ES-I3 (cell line): ENCODE measurements around the gene ZNF148.

Source experiments
- H3K36me3 ChIP-seq: 2 replicates; pipeline ENCODE4 v1.6.1; 2013; ENCODE audit warnings: mild to moderate bottlenecking, low read length, control low read depth, moderate library complexity; ENCODE audit not compliant: insufficient read depth
- H3K4me1 ChIP-seq: 2 replicates; pipeline ENCODE4 v1.6.1; 2013; ENCODE audit warnings: mild to moderate bottlenecking, control low read depth, low read length; ENCODE audit not compliant: insufficient read depth
- H3K9ac ChIP-seq: 2 replicates; pipeline ENCODE4 v1.6.1; 2013; ENCODE audit warnings: low read depth, mild to moderate bottlenecking, low read length, moderate library complexity
- H3K9me3 ChIP-seq: 2 replicates; pipeline ENCODE4 v1.6.1; 2013; ENCODE audit warnings: mild to moderate bottlenecking, low read length, moderate library complexity; ENCODE audit not compliant: control insufficient read depth, insufficient read depth

The ZNF148 gene

DNA sequence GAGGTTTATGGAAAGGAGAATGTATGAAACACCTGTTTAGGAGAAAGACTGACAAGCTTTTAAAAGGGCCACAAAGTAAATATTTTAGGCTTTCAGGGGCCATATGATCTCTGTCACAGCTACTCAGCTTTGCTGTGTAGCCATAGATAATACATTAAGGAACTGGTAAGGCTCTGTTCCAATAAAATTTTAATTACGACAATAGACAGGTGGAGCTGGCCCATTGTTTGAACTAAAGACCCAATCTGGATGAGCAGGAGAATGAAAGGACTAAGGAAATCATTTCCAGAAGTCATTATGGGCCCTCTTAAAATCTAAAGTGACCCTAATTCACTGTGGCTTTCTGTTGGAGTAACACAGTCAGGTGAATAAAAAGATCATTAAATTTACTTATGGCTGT lies 114.1 kb downstream of the ZNF148 start:
- no peak overlapping the region for H3K9ac ChIP-seq
- no peaks in the 10 kb centered on the region for H3K36me3 ChIP-seq

DNA sequence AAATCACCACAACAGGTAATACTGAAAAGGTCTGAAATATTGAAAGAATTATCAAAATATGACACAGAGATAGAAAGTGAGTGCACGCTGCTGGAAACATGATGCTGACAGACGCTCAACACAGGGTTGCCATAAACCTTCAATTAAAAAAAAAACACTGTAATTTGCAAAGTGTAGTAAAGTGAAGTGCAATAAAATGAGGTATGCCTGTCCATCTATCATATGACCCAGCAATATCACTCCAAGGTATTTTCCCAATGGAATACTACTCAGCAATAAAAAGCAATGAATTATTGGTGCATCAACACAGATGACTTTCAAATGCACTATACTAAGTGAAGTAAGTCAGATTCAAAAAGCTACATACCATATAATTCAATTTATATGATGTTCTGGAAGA lies 115.0 kb downstream of the ZNF148 start:
- H3K9ac ChIP-seq = no peak overlapping the region
- H3K9me3 ChIP-seq = no peaks in the 10 kb centered on the region
- no peaks in the 10 kb centered on the region for H3K4me1 ChIP-seq
- no peaks in the 10 kb centered on the region for H3K36me3 ChIP-seq

More for the DNA sequence above, 114.1 kb downstream of the ZNF148 start:
- Histone ChIP-seq H3K9me3 (no peaks in the 10 kb centered on the region), H3K4me1 (no peaks in the 10 kb centered on the region)

DNA sequence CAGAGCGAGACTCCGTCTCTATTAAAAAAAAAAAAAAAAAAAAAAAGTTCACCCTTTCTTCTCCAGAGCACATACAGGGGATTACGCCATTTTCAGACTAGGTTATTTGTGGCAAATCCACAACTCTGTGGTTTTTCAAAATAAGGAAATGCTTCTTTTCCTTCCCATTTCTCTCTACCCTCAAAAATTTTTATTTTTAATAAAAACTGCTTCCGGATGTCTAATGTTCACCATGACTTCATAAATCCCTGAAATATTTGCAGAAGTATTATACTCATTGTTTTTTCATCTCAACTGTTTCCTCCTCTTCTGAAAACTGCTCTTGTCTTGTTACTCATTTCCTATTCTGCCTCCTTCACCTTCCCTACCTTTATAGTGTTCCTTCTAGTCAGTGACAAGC lies 117.6 kb downstream of the ZNF148 start:
- H3K9me3 ChIP-seq = no peaks in the 10 kb centered on the region
- no peaks in the 10 kb centered on the region for H3K4me1 ChIP-seq
- H3K36me3 ChIP-seq = no peaks in the 10 kb centered on the region
- no peak overlapping the region for H3K9ac ChIP-seq

DNA sequence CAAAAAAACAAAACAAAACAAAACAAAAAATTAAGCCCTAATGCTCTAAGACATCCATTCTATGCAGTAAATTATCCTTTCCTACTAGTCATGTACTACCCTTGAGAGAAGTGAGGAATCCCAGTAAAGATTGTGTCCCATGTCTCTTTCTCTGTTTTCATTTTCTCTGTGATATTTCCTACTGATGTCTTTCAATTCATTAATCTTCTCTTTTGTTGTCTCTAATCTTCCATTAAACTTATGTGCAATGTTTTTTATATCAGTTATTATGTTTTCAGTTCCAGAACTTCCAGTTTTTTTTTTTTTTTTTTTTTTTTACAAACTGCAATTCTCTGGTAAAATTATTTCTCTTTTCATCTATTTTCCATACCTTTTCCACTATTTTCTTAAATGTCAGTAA lies 118.5 kb downstream of the ZNF148 start:
- Histone ChIP-seq H3K36me3 (no peaks in the 10 kb centered on the region), H3K4me1 (no peaks in the 10 kb centered on the region), H3K9ac (no peak overlapping the region), H3K9me3 (no peaks in the 10 kb centered on the region)

DNA sequence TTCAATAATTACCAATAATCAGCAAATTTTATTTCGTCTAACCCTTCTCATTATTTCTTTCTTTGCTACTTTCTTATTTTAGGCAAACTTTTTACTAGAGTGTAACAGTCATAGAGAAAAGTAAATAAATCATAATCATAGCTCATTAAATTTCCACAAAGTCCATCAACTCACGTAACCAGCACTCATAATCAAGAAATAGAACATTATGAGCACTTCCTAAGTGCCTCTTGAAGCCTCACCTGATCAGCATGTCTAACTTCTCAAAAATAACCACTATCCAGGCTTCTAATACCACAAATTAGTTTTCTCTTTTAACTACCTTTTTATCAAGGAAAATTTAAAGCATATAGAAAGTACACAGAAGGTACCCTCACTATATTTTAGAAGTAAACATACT lies 124.2 kb downstream of the ZNF148 start:
- Histone ChIP-seq H3K4me1 (no peaks in the 10 kb centered on the region), H3K9me3 (no peaks in the 10 kb centered on the region), H3K36me3 (no peaks in the 10 kb centered on the region), H3K9ac (no peak overlapping the region)

DNA sequence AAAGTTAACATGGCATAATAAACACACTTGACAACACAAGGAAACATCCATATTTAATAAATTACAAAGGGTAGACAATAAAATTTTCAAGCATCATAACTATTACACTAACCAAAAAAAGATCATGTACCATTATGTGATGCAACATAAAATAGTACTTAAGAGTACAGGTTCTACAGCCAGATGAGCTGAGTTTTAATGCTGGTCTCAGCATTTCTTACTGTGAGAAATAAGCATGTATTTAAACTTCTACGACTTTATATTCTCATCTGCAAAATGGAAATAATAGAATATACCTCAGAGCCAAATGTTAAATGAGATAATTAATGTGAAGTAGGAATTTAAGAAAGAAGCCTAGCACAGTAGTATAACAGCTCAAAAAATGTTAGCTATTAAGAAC lies 128.9 kb downstream of the ZNF148 start:
- Histone ChIP-seq H3K36me3 (no peaks in the 10 kb centered on the region), H3K4me1 (no peaks in the 10 kb centered on the region), H3K9ac (no peak overlapping the region), H3K9me3 (no peaks in the 10 kb centered on the region)

DNA sequence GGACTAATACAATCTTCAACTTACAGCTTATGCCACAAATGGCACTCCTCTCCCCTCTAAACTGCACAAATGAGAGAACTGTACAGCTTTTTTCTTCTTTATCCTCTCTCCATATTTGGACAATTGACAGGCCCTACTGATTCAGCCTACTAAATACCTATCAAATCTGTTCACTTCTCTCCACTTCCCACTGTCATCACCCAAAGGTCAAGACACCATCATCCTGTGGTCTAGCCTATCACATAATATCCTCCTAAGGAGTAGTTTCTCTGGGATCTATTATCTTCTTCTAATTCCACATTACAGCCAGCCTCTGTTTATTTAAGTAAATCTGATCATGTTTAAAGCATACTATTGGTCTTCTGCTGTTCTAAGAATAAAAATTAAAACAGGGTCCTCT lies 129.6 kb downstream of the ZNF148 start:
- Histone ChIP-seq H3K4me1 (no peaks in the 10 kb centered on the region), H3K9ac (no peak overlapping the region), H3K9me3 (no peaks in the 10 kb centered on the region), H3K36me3 (no peaks in the 10 kb centered on the region)

DNA sequence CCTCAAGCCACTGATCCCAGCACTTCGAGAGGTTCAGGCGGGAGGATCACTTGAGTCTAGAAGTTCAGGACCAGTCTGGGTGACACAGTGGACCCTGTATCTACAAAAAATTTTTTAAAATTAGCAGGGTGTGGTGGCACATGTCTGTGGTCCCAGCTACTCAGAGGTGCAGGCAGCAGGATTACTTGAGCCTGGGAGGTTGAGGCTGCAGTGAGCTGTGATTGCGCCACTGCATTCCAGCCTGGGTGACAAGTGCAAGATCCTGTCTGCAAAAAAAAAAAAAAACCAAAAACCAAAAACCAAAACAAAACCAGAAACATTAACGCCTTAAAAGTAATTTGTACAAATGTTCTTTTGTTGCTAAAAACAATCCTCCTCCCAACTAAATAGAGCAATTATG lies 134.6 kb downstream of the ZNF148 start:
- Histone ChIP-seq H3K9ac (no peak overlapping the region), H3K9me3 (no peaks in the 10 kb centered on the region), H3K4me1 (no peaks in the 10 kb centered on the region), H3K36me3 (no peaks in the 10 kb centered on the region)

DNA sequence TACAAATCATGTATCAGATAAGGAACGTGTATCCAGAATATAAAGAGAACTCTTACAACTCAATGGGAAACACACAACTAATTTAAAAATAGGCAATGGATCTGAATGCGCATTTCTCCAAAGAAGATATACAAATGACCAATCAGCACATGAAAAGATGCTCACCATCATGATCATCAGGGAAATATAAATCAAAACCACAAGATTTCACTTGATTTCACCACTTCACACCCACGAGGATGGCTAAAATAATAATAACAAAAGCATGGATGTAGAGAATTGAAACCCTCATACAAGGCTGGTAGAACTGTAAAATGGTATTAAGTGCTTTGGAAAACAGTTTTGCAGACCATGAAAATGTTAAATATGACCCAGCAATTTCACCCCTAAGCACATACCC lies 135.9 kb downstream of the ZNF148 start:
- Histone ChIP-seq H3K9ac (no peak overlapping the region), H3K9me3 (no peaks in the 10 kb centered on the region), H3K4me1 (no peaks in the 10 kb centered on the region), H3K36me3 (no peaks in the 10 kb centered on the region)

DNA sequence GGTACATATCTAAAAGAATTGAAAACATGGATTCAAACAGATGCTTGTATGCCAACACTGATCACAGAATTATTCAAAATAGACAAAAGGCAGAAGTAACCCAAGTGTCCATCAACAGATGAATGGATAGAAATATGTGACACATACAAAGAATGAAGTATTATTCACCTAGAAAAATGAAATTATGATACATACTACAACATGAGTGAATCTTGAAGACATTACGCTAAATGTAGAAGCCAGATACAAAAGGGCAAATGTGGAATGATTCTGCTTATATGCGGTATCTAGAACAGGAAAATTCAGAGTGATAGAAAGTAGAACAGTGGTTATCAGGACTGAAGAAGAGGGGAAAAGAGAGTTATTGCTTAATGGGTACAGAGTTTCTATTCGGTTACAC lies 136.4 kb downstream of the ZNF148 start:
- Histone ChIP-seq H3K4me1 (no peaks in the 10 kb centered on the region), H3K9ac (no peak overlapping the region), H3K9me3 (no peaks in the 10 kb centered on the region), H3K36me3 (no peaks in the 10 kb centered on the region)

DNA sequence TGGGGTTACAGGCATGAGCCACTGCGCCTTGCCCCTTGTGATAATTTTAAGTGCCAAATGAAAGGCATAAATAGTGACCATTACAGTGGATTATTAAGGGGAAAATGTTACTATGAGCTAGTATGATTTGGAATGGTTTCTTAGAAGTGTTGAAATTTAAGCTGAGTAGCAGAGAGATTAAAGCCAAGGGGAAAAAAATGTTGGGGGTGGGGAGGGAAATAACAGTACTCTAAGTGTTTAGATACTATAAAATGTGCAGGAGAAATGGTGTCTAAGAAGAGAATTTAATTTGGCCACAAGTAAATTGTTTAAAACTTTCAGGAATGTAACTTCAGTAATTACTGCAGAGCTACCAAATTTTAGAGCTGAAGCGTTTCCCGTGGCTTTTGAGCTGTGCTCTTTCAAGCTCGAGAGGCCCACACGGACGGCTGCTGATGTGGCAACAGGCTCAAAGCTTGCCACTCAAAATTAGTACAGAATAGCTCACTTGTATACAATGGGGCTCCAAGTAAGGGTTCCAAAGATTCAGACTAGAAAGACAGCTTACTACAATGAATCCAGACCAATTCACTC lies 138.7 kb downstream of the ZNF148 start:
- Histone ChIP-seq H3K36me3 (peaks cover 3% of the 10 kb centered on the region), H3K9me3 (no peaks in the 10 kb centered on the region), H3K4me1 (no peaks in the 10 kb centered on the region), H3K9ac (no peak overlapping the region)

DNA sequence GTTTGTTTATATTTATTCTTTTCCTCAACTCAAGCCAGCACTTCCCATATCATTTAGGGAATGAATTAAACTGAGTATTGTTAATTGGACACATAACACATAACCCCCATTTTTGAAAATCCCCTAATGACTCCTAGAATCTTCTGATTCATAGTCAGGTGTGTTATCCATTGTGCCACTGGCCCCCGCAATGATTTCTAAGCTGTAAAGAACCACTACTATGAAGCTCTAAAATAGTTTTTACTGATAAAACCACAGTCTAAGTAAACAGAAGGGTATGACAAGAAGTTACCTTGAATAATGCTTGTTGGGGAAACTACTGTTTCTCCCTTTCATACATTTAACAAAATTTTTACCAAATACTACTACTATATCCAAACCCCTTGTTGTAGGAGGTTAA lies 140.3 kb downstream of the ZNF148 start:
- Histone ChIP-seq H3K9ac (no peak overlapping the region), H3K4me1 (0 out of 2 replicates have a peak, but pooled peaks cover 4% of the 10 kb centered on the region), H3K9me3 (no peaks in the 10 kb centered on the region), H3K36me3 (peaks cover 3% of the 10 kb centered on the region)

DNA sequence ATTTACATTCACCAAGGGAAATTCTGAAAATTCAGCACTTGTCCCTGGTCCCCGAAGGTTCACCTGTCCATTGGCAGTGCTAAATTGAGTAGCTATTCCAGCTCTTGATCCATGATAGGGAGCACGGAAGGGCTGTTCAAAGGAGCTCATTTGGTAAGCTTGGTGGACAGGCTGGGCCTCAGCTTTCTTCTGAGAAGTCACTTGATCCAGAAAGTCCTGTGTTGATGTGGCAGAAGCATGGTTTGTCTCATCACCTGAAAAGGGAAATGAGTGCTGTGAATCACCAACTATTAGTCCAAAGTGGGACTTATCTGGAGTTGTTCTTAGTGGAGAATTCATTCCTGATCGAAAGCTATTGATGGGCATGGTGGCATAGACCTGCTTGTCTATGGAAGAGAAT lies 142.7 kb downstream of the ZNF148 start:
- H3K36me3 ChIP-seq = peaks cover 3% of the 10 kb centered on the region
- 0 out of 2 replicates have a peak, but pooled peaks cover 10% of the 10 kb centered on the region for H3K4me1 ChIP-seq
- no peaks in the 10 kb centered on the region for H3K9me3 ChIP-seq

DNA sequence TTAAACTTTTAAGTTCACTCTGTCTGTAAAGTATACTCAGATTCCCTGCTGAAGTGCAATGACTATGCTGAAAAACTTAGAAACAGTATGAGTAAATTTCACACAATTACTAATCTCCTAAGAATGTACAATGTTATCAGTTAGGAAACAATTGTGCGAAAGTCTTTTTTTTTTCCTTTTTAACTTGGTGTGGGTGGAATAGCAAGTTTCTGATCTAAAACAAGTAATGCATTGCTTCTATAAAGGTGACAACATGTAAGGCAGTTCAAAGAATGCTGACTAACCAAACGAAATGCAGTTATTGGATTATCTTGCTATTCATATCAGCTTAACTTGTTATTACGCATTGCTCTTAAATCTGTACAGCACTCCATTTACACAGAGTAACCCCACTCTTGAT lies 143.2 kb downstream of the ZNF148 start:
- Histone ChIP-seq H3K9me3 (no peaks in the 10 kb centered on the region), H3K9ac (no peak overlapping the region), H3K4me1 (0 out of 2 replicates have a peak, but pooled peaks cover 10% of the 10 kb centered on the region), H3K36me3 (peaks cover 3% of the 10 kb centered on the region)

More for the DNA sequence above, 142.7 kb downstream of the ZNF148 start:
- no peak overlapping the region for H3K9ac ChIP-seq

DNA sequence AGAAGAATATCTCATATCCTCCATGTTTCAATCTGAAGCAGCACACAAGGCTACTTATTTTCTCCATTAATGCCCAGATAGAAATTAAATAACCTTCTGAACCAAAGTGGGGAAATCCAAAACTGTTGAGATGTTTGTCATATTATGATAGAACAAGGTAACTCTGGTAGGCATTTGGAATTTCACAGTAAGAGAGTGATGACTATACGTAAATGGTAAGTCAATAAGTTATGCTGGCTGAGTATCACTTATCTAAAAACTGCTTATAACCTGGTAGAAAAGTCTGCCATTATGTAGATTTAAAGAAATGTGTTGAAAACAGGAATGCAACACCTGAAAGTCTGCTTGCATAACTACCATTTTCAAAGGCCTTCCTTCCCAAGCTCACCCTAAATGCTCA lies 145.4 kb downstream of the ZNF148 start:
- 0 out of 2 replicates have a peak, but pooled peaks cover 10% of the 10 kb centered on the region for H3K4me1 ChIP-seq
- H3K36me3 ChIP-seq = peaks cover 3% of the 10 kb centered on the region
- no peak overlapping the region for H3K9ac ChIP-seq
- no peaks in the 10 kb centered on the region for H3K9me3 ChIP-seq

DNA sequence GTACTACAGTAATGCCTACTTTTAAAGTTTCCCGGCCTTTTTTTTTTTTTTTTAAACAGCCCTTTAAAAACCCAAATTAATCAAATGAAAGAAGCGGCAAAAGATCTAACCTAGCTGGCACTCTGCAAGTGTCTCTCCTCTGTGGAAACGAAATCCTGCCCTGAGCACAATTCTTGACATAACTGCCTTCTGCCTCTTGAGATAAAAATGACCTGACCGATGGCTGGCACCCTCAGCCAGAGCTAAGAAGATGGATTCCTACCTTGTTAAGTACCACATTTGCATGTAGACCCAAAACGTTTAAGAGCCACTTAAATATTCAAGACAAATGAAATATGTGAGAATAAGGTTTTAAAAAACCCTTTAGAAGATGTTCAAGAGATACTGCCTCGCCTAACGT lies 146.0 kb downstream of the ZNF148 start:
- 0 out of 2 replicates have a peak, but pooled peaks cover 10% of the 10 kb centered on the region for H3K4me1 ChIP-seq
- peaks cover 3% of the 10 kb centered on the region for H3K36me3 ChIP-seq
- no peaks in the 10 kb centered on the region for H3K9me3 ChIP-seq
- no peak overlapping the region for H3K9ac ChIP-seq
